Memory B cell (primary cell): Measurements from ENCODE around the gene ARV1.
"Not testable (repeated sequence)": the region's sequence is repeated elsewhere in the genome, so short reads cannot be mapped to it uniquely, and the experiment has no call there.

Experiments used
- ATAC-seq: fragments of 150-1000 bp; cut with Tn5 transposase; 2 replicates; pipeline ENCODE4 v1.10.0; 2021; ENCODE audit warnings: low read depth, mild to moderate bottlenecking, moderate library complexity
- DNase-seq, 2 donors: peaks; one replicate each; pipeline ENCODE4 v3.0.0; 2022; ENCODE audit warnings: low spot score in 2 of 2
- H3K27ac Mint-ChIP-seq: one replicate; pipeline ENCODE4 v1.8.0; 2022; ENCODE audit warnings: mild to moderate bottlenecking, moderate library complexity, mixed read lengths
- H3K27me3 Mint-ChIP-seq: one replicate; pipeline ENCODE4 v1.8.0; 2022; ENCODE audit warnings: mixed read lengths
- H3K36me3 Mint-ChIP-seq: one replicate; pipeline ENCODE4 v1.8.0; 2022; ENCODE audit warnings: mild to moderate bottlenecking, mixed read lengths
- H3K4me1 Mint-ChIP-seq: one replicate; pipeline ENCODE4 v1.8.0; 2022; ENCODE audit warnings: mixed read lengths
- H3K4me3 Mint-ChIP-seq: one replicate; pipeline ENCODE4 v1.8.0; 2022; ENCODE audit warnings: mild to moderate bottlenecking, moderate library complexity, mixed read lengths
- H3K9me3 Mint-ChIP-seq: one replicate; pipeline ENCODE4 v1.8.0; 2022; ENCODE audit warnings: mixed read lengths

ARV1 gene

DNA sequence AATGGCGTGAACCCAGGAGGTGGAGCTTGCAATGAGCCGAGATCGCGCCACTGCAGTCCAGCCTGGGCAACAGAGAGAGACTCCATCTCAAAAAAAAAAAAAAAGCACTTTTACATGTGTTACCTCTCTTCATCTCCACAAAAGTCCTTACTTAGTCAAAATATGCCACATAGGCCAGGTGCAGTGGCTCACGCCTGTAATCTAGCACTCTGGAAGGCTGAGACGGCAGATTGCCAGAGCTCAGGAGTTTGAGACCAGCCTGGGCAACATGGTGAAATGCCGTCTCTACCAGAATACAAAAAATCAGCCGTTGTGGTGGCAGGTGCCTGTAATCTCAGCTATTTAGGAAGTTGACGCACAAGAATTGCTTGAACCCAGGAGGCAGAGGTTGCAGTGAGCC is 69.5 kb downstream of the ARV1 start:
- not testable (repeated sequence) for H3K27ac Mint-ChIP-seq, ATAC-seq, DNase-seq, H3K9me3 Mint-ChIP-seq, H3K36me3 Mint-ChIP-seq, H3K4me1 Mint-ChIP-seq, H3K4me3 Mint-ChIP-seq
- H3K27me3 Mint-ChIP-seq: peaks cover 14% of the 10 kb centered on the region

DNA sequence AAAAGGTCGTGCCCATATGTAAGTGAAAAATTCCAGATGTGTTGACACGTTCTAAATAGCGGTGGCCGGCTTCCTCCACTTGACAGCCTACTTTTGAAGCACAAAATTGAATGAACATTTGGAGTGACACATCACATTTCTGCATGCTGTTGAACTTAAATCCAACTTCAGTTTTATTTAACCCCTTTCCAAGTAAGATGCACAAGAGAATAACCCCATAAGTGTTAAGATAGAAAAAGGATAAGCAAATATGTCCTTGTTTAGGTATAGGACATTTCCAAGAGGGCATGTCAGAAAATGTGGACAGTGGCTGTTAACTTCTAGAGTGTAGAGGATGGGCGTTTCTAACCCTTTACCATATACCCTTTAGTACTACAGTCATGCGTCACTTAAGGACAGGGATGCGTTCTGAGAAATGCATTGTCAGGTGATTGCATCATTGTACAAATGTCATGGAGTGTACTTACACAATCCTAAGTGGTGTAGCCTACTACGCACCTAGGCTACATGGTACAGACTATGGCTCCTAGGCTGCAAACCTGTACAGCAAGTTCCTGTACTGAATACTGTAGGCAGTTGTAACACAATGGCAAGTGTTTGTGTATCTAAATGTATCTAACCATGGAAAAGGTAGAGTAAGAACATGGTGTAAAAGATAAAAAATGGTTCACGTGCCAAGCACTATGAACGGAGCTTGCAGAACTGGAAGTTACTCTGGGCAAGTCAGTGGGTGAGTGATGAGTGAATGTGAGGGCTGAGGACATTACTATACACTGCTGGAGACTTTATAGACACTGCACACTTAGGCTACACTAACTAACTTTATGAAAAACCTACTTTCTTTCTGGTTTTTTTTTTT is 70.5 kb downstream of the ARV1 start:
- Mint-ChIP-seq H3K4me1 (peaks cover 15% of the 10 kb centered on the region), H3K27ac (no peak overlapping the region), H3K4me3 (no peak overlapping the region), H3K27me3 (peaks cover 14% of the 10 kb centered on the region), H3K36me3 (no peaks in the 10 kb centered on the region), H3K9me3 (peaks cover 3% of the 10 kb centered on the region)
- ATAC-seq (no peak), DNase-seq (no peak)
